Ovary (tissue), 3 donors: ENCODE measurements around the gene ASPSCR1.

Experiments
- EP300 ChIP-seq: sonication (generic); formaldehyde crosslinking; IDR thresholded peaks from one replicate; pipeline ENCODE4 v1.6.1; 2017; ENCODE audit warnings: antibody characterized with exemption
- TF ChIP-seq, protein P1 (sequence below), 3 donors: fragments of 450-650 bp in 2 of 3; fragments of 200-600 bp in 1 of 3; IDR thresholded peaks; one replicate each; pipeline versions ENCODE4 v1.5.1 to v1.8.0; 2016 to 2022; ENCODE audit warnings: antibody characterized with exemption in 3 of 3, mild to moderate bottlenecking in 1 of 3
- donor health status: DM: no; HTN: no; CAD: no.

GRCh38 chr17:82049521-82049971, 72.1 kb downstream of the ASPSCR1 start:
- TF ChIP-seq, protein P1, sequence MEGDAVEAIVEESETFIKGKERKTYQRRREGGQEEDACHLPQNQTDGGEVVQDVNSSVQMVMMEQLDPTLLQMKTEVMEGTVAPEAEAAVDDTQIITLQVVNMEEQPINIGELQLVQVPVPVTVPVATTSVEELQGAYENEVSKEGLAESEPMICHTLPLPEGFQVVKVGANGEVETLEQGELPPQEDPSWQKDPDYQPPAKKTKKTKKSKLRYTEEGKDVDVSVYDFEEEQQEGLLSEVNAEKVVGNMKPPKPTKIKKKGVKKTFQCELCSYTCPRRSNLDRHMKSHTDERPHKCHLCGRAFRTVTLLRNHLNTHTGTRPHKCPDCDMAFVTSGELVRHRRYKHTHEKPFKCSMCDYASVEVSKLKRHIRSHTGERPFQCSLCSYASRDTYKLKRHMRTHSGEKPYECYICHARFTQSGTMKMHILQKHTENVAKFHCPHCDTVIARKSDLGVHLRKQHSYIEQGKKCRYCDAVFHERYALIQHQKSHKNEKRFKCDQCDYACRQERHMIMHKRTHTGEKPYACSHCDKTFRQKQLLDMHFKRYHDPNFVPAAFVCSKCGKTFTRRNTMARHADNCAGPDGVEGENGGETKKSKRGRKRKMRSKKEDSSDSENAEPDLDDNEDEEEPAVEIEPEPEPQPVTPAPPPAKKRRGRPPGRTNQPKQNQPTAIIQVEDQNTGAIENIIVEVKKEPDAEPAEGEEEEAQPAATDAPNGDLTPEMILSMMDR (IDR thresholded peaks at IDR 0.05) = no peak
- no peak for TF ChIP-seq EP300
